ENCODE data around the gene HADHA.

The HADHA gene

GRCh38 chr2:26187537-26188104 lies 56.8 kb downstream of the HADHA start:
- H3K4me3 ChIP-seq (ENCODE audit: low read depth, low read length) = no peak overlapping the region
- DNase-seq (ENCODE audit: low read depth) = no peak
- TF ChIP-seq CTCF (conservative IDR thresholded peaks at IDR 0.05; ENCODE audit: low read depth, low read length) = no peak

- no peak overlapping the region for H3K4me3 ChIP-seq (ENCODE audit: low read depth, low read length)
- no peak for TF ChIP-seq CTCF (conservative IDR thresholded peaks at IDR 0.05; ENCODE audit: low read depth, low read length)
- no peak for DNase-seq (ENCODE audit: low read depth)
These were observed 57.3 kb downstream of the HADHA start for GRCh38 chr2:26187114-26187513.

GRCh38 chr2:26185954-26186770 lies 58.3 kb downstream of the HADHA start:
- DNase-seq (ENCODE audit: low read depth) = no peak
- no peak for TF ChIP-seq CTCF (conservative IDR thresholded peaks at IDR 0.05; ENCODE audit: low read depth, low read length)
- H3K4me3 ChIP-seq (ENCODE audit: low read depth, low read length) = no peak overlapping the region

GRCh38 chr2:26185304-26185928 lies 59.0 kb downstream of the HADHA start:
- TF ChIP-seq CTCF (conservative IDR thresholded peaks at IDR 0.05; ENCODE audit: low read depth, low read length) = no peak
- peak overlapping the region; percentile 61 for H3K4me3 ChIP-seq (ENCODE audit: low read depth, low read length)

GRCh38 chr2:26184555-26185303 lies 59.7 kb downstream of the HADHA start:
- peak; percentile 52 for TF ChIP-seq CTCF (conservative IDR thresholded peaks at IDR 0.05; ENCODE audit: low read depth, low read length)
- peak overlapping the region; percentile 61 for H3K4me3 ChIP-seq (ENCODE audit: low read depth, low read length)
- DNase-seq (ENCODE audit: low read depth) = peak; percentile 88

More at GRCh38 chr2:26185304-26185928, 59.0 kb downstream of the HADHA start:
- no peak for DNase-seq (ENCODE audit: low read depth)

GRCh38 chr2:26184121-26184520 lies 60.3 kb downstream of the HADHA start:
- DNase-seq (ENCODE audit: low read depth) = no peak
- peak overlapping the region; percentile 61 for H3K4me3 ChIP-seq (ENCODE audit: low read depth, low read length)
- no peak for TF ChIP-seq CTCF (conservative IDR thresholded peaks at IDR 0.05; ENCODE audit: low read depth, low read length)

Measured in choroid plexus epithelial cell (primary cell).